Neural cell (in vitro differentiated cells): ENCODE results near the gene HS6ST1. TPM values are rescaled to one million over a fixed set of nuclear protein-coding genes. Genes with fewer than 3 reads are reported as not detected.

Experiments
- H2AFZ ChIP-seq: fragments of 200-600, 300-800 bp; sonication (generic), shearing (Covaris generic); 2 replicates; pipeline ENCODE4 v1.6.0; 2014; ENCODE audit warnings: low read depth, mild to moderate bottlenecking, antibody characterized with exemption, low read length, moderate library complexity
- H3F3A ChIP-seq: fragments of 200-600 bp; shearing (Covaris generic); 2 replicates; pipeline ENCODE4 v1.6.1; 2016; ENCODE audit warnings: mild to moderate bottlenecking, moderate library complexity, mixed read lengths, antibody characterized with exemption, low read length; ENCODE audit not compliant: insufficient read depth, poor library complexity, severe bottlenecking
- H3K27ac ChIP-seq: fragments of 200-600, 300-800 bp; sonication (generic), shearing (Covaris generic); 2 replicates; pipeline ENCODE4 v1.5.1; 2014; ENCODE audit warnings: mild to moderate bottlenecking, low read length, moderate library complexity
- H3K27me3 ChIP-seq: fragments of 300-800, 200-600 bp; sonication (generic), shearing (Covaris generic); 2 replicates; pipeline ENCODE4 v1.6.0; 2014; ENCODE audit warnings: mild to moderate bottlenecking, low read depth, low read length, moderate library complexity; ENCODE audit not compliant: insufficient read depth
- H3K36me3 ChIP-seq: fragments of 300-800, 200-600 bp; sonication (generic), shearing (Covaris generic); 2 replicates; pipeline ENCODE4 v1.5.1; 2014; ENCODE audit warnings: mild to moderate bottlenecking, antibody characterized with exemption, low read length, moderate library complexity; ENCODE audit not compliant: insufficient read depth
- H3K4me2 ChIP-seq: fragments of 300-800, 200-600 bp; sonication (generic), shearing (Covaris generic); 2 replicates; pipeline ENCODE4 v1.6.0; 2014; ENCODE audit warnings: mild to moderate bottlenecking, low read length
- H3K4me3 ChIP-seq: fragments of 300-800, 200-600 bp; sonication (generic), shearing (Covaris generic); 2 replicates; pipeline ENCODE4 v1.5.1; 2014; ENCODE audit warnings: mild to moderate bottlenecking, low read length, moderate library complexity
- H3K79me2 ChIP-seq: fragments of 200-600 bp; shearing (Covaris generic); replicated peaks from 2 replicates; pipeline ENCODE4 v1.6.0; 2014; ENCODE audit warnings: mild to moderate bottlenecking, low read length, moderate library complexity; ENCODE audit not compliant: insufficient read depth
- H3K9ac ChIP-seq: fragments of 300-800, 200-600 bp; sonication (generic), shearing (Covaris generic); 2 replicates; pipeline ENCODE4 v1.6.1; 2016; ENCODE audit warnings: mild to moderate bottlenecking, low read length, mixed read lengths
- H3K9me2 ChIP-seq: fragments of 200-600 bp; shearing (Covaris generic); 2 replicates; pipeline ENCODE4 v1.6.1; 2016; ENCODE audit warnings: mild to moderate bottlenecking, low read length, mixed read lengths; ENCODE audit not compliant: insufficient read depth
- H3K9me3 ChIP-seq: fragments of 200-600, 300-800 bp; sonication (generic), shearing (Covaris generic); 2 replicates; pipeline ENCODE4 v1.6.1; 2016; ENCODE audit warnings: mild to moderate bottlenecking, mixed run types, low read length, moderate library complexity, mixed read lengths
- H4K20me1 ChIP-seq: fragments of 200-600 bp; shearing (Covaris generic); 2 replicates; pipeline ENCODE4 v1.6.1; 2016; ENCODE audit warnings: mild to moderate bottlenecking, mixed run types; ENCODE audit not compliant: insufficient read depth
- EP300 ChIP-seq: fragments of 450-650 bp; conservative IDR thresholded peaks from 2 replicates; pipeline ENCODE4 v1.6.1; 2014; ENCODE audit warnings: antibody characterized with exemption, mild to moderate bottlenecking, moderate library complexity; ENCODE audit not compliant: poor library complexity, severe bottlenecking
- EZH2 ChIP-seq: fragments of 200-600, 300-800 bp; shearing (Covaris generic), sonication (generic); IDR thresholded peaks from 2 replicates; pipeline ENCODE4 v1.6.1; 2014; ENCODE audit warnings: antibody characterized with exemption, low read length, borderline replicate concordance, mild to moderate bottlenecking; ENCODE audit not compliant: insufficient read depth, poor library complexity, severe bottlenecking
- MXI1 ChIP-seq: fragments of 450-650 bp; conservative IDR thresholded peaks from 2 replicates; pipeline ENCODE4 v1.6.1; 2014; ENCODE audit warnings: antibody characterized with exemption, mild to moderate bottlenecking; ENCODE audit not compliant: poor library complexity, severe bottlenecking
- POLR2AphosphoS5 ChIP-seq: IDR thresholded peaks from 2 replicates; pipeline ENCODE4 v1.6.1; 2012
- RAD21 ChIP-seq: fragments of 450-650 bp; conservative IDR thresholded peaks from 2 replicates; pipeline ENCODE4 v1.6.1; 2014; ENCODE audit warnings: antibody characterized with exemption, mild to moderate bottlenecking, moderate library complexity
- SMC3 ChIP-seq: fragments of 450-650 bp; conservative IDR thresholded peaks from 2 replicates; pipeline ENCODE4 v1.6.1; 2014; ENCODE audit warnings: antibody characterized with exemption, mild to moderate bottlenecking, moderate library complexity; ENCODE audit not compliant: poor library complexity
- TAF1 ChIP-seq: IDR thresholded peaks from 2 replicates; pipeline ENCODE4 v1.6.1; 2012; ENCODE audit warnings: low read depth
- polyA plus RNA-seq: library from polyadenylated mRNA; depleted of rRNA; stranded (reverse); fragments of >200 nt; gene quantifications from 2 replicates; pipeline ENCODE4 v1.2.3, GENCODE V29; 2014
- TF ChIP-seq, protein P1 (sequence below): fragments of 450-650 bp; IDR thresholded peaks from 2 replicates; pipeline ENCODE4 v1.5.1; 2014; ENCODE audit warnings: antibody characterized with exemption, mild to moderate bottlenecking, moderate library complexity; ENCODE audit not compliant: poor library complexity, severe bottlenecking
- TF ChIP-seq, protein P2 (sequence below): IDR thresholded peaks from 2 replicates; pipeline ENCODE4 v1.6.1; 2012; ENCODE audit warnings: borderline replicate concordance

HS6ST1 gene
- polyA plus RNA-seq, 1 donor from 2014 or later = 44.1 TPM

DNA sequence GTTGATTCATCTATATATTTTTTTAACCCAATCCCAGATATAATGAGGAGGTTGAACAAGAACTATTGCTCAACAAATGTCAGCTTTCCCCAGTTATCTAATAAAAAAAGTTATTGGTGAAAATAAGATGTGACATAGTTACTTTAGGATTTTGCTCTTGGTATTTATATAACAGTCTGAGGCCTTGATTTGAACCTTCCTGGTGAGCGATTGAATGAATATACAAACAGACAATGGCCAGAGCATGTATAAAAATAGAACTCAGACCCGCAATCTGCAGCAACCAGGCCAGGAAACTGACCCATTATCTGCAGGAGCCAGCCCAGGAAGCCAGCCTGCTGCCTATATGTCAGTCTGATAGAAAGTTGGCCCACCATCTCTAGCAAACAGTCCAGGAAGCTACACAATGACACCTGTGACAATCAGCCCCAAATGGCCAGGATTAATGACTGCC lies 81.6 kb downstream of the HS6ST1 start:
- Histone ChIP-seq H3K9ac (no peak overlapping the region), H2AFZ (no peak overlapping the region), H3K27me3 (no peaks in the 10 kb centered on the region), H3K9me2 (no peaks in the 10 kb centered on the region), H3K4me3 (no peak overlapping the region), H3K79me2 (no peaks in the 10 kb centered on the region), H3K36me3 (no peaks in the 10 kb centered on the region), H4K20me1 (no peaks in the 10 kb centered on the region), H3K9me3 (no peaks in the 10 kb centered on the region), H3K4me2 (no peak overlapping the region), H3K27ac (no peak overlapping the region), H3F3A (no peaks in the 10 kb centered on the region)
- TF ChIP-seq, protein P1, sequence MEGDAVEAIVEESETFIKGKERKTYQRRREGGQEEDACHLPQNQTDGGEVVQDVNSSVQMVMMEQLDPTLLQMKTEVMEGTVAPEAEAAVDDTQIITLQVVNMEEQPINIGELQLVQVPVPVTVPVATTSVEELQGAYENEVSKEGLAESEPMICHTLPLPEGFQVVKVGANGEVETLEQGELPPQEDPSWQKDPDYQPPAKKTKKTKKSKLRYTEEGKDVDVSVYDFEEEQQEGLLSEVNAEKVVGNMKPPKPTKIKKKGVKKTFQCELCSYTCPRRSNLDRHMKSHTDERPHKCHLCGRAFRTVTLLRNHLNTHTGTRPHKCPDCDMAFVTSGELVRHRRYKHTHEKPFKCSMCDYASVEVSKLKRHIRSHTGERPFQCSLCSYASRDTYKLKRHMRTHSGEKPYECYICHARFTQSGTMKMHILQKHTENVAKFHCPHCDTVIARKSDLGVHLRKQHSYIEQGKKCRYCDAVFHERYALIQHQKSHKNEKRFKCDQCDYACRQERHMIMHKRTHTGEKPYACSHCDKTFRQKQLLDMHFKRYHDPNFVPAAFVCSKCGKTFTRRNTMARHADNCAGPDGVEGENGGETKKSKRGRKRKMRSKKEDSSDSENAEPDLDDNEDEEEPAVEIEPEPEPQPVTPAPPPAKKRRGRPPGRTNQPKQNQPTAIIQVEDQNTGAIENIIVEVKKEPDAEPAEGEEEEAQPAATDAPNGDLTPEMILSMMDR = no peak
- TF ChIP-seq EZH2 (no peak), POLR2AphosphoS5 (no peak), RAD21 (no peak), EP300 (no peak), MXI1 (no peak)
- TF ChIP-seq, protein P2, sequence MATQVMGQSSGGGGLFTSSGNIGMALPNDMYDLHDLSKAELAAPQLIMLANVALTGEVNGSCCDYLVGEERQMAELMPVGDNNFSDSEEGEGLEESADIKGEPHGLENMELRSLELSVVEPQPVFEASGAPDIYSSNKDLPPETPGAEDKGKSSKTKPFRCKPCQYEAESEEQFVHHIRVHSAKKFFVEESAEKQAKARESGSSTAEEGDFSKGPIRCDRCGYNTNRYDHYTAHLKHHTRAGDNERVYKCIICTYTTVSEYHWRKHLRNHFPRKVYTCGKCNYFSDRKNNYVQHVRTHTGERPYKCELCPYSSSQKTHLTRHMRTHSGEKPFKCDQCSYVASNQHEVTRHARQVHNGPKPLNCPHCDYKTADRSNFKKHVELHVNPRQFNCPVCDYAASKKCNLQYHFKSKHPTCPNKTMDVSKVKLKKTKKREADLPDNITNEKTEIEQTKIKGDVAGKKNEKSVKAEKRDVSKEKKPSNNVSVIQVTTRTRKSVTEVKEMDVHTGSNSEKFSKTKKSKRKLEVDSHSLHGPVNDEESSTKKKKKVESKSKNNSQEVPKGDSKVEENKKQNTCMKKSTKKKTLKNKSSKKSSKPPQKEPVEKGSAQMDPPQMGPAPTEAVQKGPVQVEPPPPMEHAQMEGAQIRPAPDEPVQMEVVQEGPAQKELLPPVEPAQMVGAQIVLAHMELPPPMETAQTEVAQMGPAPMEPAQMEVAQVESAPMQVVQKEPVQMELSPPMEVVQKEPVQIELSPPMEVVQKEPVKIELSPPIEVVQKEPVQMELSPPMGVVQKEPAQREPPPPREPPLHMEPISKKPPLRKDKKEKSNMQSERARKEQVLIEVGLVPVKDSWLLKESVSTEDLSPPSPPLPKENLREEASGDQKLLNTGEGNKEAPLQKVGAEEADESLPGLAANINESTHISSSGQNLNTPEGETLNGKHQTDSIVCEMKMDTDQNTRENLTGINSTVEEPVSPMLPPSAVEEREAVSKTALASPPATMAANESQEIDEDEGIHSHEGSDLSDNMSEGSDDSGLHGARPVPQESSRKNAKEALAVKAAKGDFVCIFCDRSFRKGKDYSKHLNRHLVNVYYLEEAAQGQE = no peak

DNA sequence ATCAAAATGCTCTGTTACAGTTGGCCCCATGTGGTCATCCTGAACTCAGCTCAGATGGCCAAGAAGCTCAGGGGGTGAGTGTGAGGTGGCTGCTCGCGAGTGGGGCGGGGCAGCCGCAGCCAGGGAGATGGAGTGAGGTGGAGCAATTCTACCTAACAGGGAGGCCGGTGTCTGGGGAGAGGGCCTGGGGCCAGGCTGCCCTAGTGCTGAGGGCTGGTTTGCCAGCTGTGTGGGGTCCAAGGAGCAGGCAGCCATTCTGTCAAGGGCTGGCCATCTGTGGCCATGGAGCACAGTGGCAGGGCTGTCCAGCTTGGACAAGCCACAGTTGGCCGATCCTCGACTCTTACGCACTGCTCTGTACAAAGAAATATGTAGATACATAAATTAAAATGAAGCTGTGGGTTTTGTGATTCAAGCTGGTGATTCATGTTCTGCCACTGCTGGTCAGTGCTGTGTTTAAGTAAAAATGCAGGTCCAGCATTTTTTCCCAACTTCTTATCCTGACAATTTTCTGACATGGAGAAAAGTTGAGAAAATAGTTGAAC lies 82.1 kb downstream of the HS6ST1 start:
- no peaks in the 10 kb centered on the region for H3F3A ChIP-seq
- H2AFZ ChIP-seq = no peak overlapping the region
- no peak overlapping the region for H3K9ac ChIP-seq

More for the DNA sequence above, 82.1 kb downstream of the HS6ST1 start:
- Histone ChIP-seq H4K20me1 (no peaks in the 10 kb centered on the region), H3K36me3 (no peaks in the 10 kb centered on the region), H3K79me2 (no peaks in the 10 kb centered on the region), H3K4me2 (no peak overlapping the region), H3K27me3 (no peaks in the 10 kb centered on the region), H3K9me2 (no peaks in the 10 kb centered on the region), H3K9me3 (no peaks in the 10 kb centered on the region), H3K4me3 (no peak overlapping the region), H3K27ac (no peak overlapping the region)
- TF ChIP-seq MXI1 (no peak), TAF1 (no peak), SMC3 (no peak), EZH2 (no peak), RAD21 (no peak), POLR2AphosphoS5 (no peak), EP300 (no peak)
- TF ChIP-seq, protein P2 = no peak
- TF ChIP-seq, protein P1 = no peak
